ENCODE results near the gene CPED1. TPM values are rescaled to one million over a fixed set of nuclear protein-coding genes. Genes with fewer than 3 reads are reported as not detected.

Gene CPED1
- total and polyA plus RNA-seq, 7 experiments from 2014 or later, result 0.10 to 4.5 (median 0.40) TPM; not detected in 2

GRCh38 chr7:121080913-121081326 is 92.4 kb downstream of the CPED1 start:
- H3K27ac Mint-ChIP-seq, result no peak overlapping the region
- H3K4me3 ChIP-seq (ENCODE audit: low read length), result no peak overlapping the region
- H3K4me3 Mint-ChIP-seq, result no peak overlapping the region
- no peaks in the 10 kb centered on the region for H3K4me1 ChIP-seq (ENCODE audit: control insufficient read depth in 2 of 2, insufficient read depth in 2 of 2, low read length in 2 of 2)
- no peak overlapping the region for H3K27ac ChIP-seq (ENCODE audit: low read depth, low read length)
- no peaks in the 10 kb centered on the region for H3K36me3 Mint-ChIP-seq
- no peaks in the 10 kb centered on the region for H3K4me1 Mint-ChIP-seq
- DNase-seq (no peak), ATAC-seq (no peak)
- ChIA-PET POLR2A (interaction anchor here (0.5 kb wide), 1 partner anchor 131 kb away, joined by 3 read pairs; the partner anchor contains the start of gene ING3), CTCF (interaction anchor here (0.8 to 5.5 kb wide), 7 partner anchors 80 to 274 kb away, joined by 3 to 69 read pairs (median 5); partner anchors contain the start of gene CPED1)
- peaks cover 5 to 28% (median 12%) of the 10 kb centered on the region in 5 donors for H3K27me3 Mint-ChIP-seq
- H3K36me3 ChIP-seq (ENCODE audit: control insufficient read depth in 2 of 3, insufficient read depth in 3 of 3, low read length in 3 of 3), result no peaks in the 10 kb centered on the region
- H3K27me3 ChIP-seq (ENCODE audit: control insufficient read depth in 2 of 2, insufficient read depth in 2 of 2, low read length in 2 of 2), result no peaks in the 10 kb centered on the region
- intact Hi-C loops (cut with micrococcal nuclease), result loop anchor here (1.0 kb wide), 5 partner anchors 27 to 289 kb away; partner anchors contain the start of gene ING3 (in 1 of the 2)
- no peaks in the 10 kb centered on the region for H3K9me3 Mint-ChIP-seq
- no peaks in the 10 kb centered on the region for H3K9me3 ChIP-seq (ENCODE audit: control insufficient read depth in 2 of 3, low read length in 3 of 3)

- no peaks in the 10 kb centered on the region for H3K27me3 ChIP-seq (ENCODE audit: control insufficient read depth in 2 of 2, insufficient read depth in 2 of 2, low read length in 2 of 2)
- intact Hi-C loops (cut with micrococcal nuclease), result loop anchor here (1.0 kb wide), 5 partner anchors 27 to 289 kb away; partner anchors contain the start of gene ING3 (in 1 of the 2)
- Mint-ChIP-seq H3K4me1 (no peaks in the 10 kb centered on the region), H3K36me3 (no peaks in the 10 kb centered on the region), H3K4me3 (no peak overlapping the region), H3K9me3 (no peaks in the 10 kb centered on the region), H3K27ac (no peak overlapping the region), H3K27me3 (peaks cover 5 to 26% (median 12%) of the 10 kb centered on the region in 5 donors)
- no peaks in the 10 kb centered on the region for H3K4me1 ChIP-seq (ENCODE audit: control insufficient read depth in 2 of 2, insufficient read depth in 2 of 2, low read length in 2 of 2)
- CTCF ChIA-PET, result interaction anchor here (0.7 to 5.5 kb wide), 8 partner anchors 80 to 274 kb away, joined by 3 to 69 read pairs (median 4); partner anchors contain the start of gene CPED1
- DNase-seq, result peak in 7 of 9 donors; percentile 19 to 63 (median 47)
- H3K27ac ChIP-seq (ENCODE audit: low read depth, low read length), result no peak overlapping the region
- H3K36me3 ChIP-seq (ENCODE audit: control insufficient read depth in 2 of 3, insufficient read depth in 3 of 3, low read length in 3 of 3), result no peaks in the 10 kb centered on the region
- H3K4me3 ChIP-seq (ENCODE audit: low read length), result no peak overlapping the region
- POLR2A ChIA-PET, result interaction anchor here (0.5 kb wide), 1 partner anchor 131 kb away, joined by 3 read pairs; the partner anchor contains the start of gene ING3
- ATAC-seq, result peak; percentile 88
- H3K9me3 ChIP-seq (ENCODE audit: control insufficient read depth in 2 of 3, low read length in 3 of 3), result no peaks in the 10 kb centered on the region
These were observed 92.9 kb downstream of the CPED1 start for GRCh38 chr7:121081327-121081936.

GRCh38 chr7:121082400-121083101 is 94.0 kb downstream of the CPED1 start:
- Mint-ChIP-seq H3K36me3 (no peaks in the 10 kb centered on the region), H3K27ac (no peak overlapping the region), H3K4me3 (no peak overlapping the region), H3K4me1 (no peaks in the 10 kb centered on the region), H3K9me3 (peaks cover 0 to 1% (median 0%) of the 10 kb centered on the region in 11 donors), H3K27me3 (peaks cover 0 to 22% (median 11%) of the 10 kb centered on the region in 5 donors)
- intact Hi-C loops (cut with micrococcal nuclease), result no loop called here
- DNase-seq, result no peak
- H3K27me3 ChIP-seq (ENCODE audit: control insufficient read depth in 2 of 2, insufficient read depth in 2 of 2, low read length in 2 of 2), result no peaks in the 10 kb centered on the region
- no peaks in the 10 kb centered on the region for H3K9me3 ChIP-seq (ENCODE audit: control insufficient read depth in 2 of 3, low read length in 3 of 3)
- H3K27ac ChIP-seq (ENCODE audit: low read depth, low read length), result no peak overlapping the region
- no peaks in the 10 kb centered on the region for H3K4me1 ChIP-seq (ENCODE audit: control insufficient read depth in 2 of 2, insufficient read depth in 2 of 2, low read length in 2 of 2)
- ChIA-PET POLR2A (no interaction called here), CTCF (interaction anchor here (1.5 to 5.5 kb wide), 4 partner anchors 86 to 276 kb away, joined by 3 to 69 read pairs (median 14); partner anchors contain the start of gene CPED1)
- no peak overlapping the region for H3K4me3 ChIP-seq (ENCODE audit: low read length)
- ATAC-seq, result no peak
- H3K36me3 ChIP-seq (ENCODE audit: control insufficient read depth in 2 of 3, insufficient read depth in 3 of 3, low read length in 3 of 3), result no peaks in the 10 kb centered on the region

- DNase-seq, result no peak
- CTCF ChIA-PET, result interaction anchor here (1.5 to 5.5 kb wide), 4 partner anchors 87 to 276 kb away, joined by 3 to 69 read pairs (median 14); partner anchors contain the start of gene CPED1
- Histone ChIP-seq H3K27ac (ENCODE audit: low read depth, low read length) (no peak overlapping the region), H3K4me1 (ENCODE audit: control insufficient read depth in 2 of 2, insufficient read depth in 2 of 2, low read length in 2 of 2) (no peaks in the 10 kb centered on the region), H3K9me3 (ENCODE audit: control insufficient read depth in 2 of 3, low read length in 3 of 3) (no peaks in the 10 kb centered on the region), H3K4me3 (ENCODE audit: low read length) (no peak overlapping the region), H3K27me3 (ENCODE audit: control insufficient read depth in 2 of 2, insufficient read depth in 2 of 2, low read length in 2 of 2) (no peaks in the 10 kb centered on the region), H3K36me3 (ENCODE audit: control insufficient read depth in 2 of 3, insufficient read depth in 3 of 3, low read length in 3 of 3) (no peaks in the 10 kb centered on the region)
- Mint-ChIP-seq H3K4me1 (no peaks in the 10 kb centered on the region), H3K27me3 (peaks cover 0 to 22% (median 11%) of the 10 kb centered on the region in 5 donors), H3K4me3 (no peak overlapping the region), H3K9me3 (peaks cover 0 to 1% (median 0%) of the 10 kb centered on the region in 11 donors), H3K36me3 (no peaks in the 10 kb centered on the region), H3K27ac (no peak overlapping the region)
- POLR2A ChIA-PET, result no interaction called here
- intact Hi-C loops (cut with micrococcal nuclease), result no loop called here
- no peak for ATAC-seq
These were observed 94.8 kb downstream of the CPED1 start for GRCh38 chr7:121083138-121083789.

- no peaks in the 10 kb centered on the region for H3K36me3 ChIP-seq (ENCODE audit: control insufficient read depth in 2 of 3, insufficient read depth in 3 of 3, low read length in 3 of 3)
- Mint-ChIP-seq H3K36me3 (no peaks in the 10 kb centered on the region), H3K4me1 (no peaks in the 10 kb centered on the region), H3K4me3 (no peak overlapping the region), H3K27ac (no peak overlapping the region), H3K9me3 (peaks cover 0 to 1% (median 0%) of the 10 kb centered on the region in 11 donors), H3K27me3 (peaks cover 0 to 22% (median 11%) of the 10 kb centered on the region in 5 donors)
- ChIA-PET CTCF (interaction anchor here (1.5 to 5.5 kb wide), 3 partner anchors 96 to 277 kb away, joined by 3 to 69 read pairs (median 15); partner anchors contain the start of gene CPED1), POLR2A (no interaction called here)
- intact Hi-C loops (cut with micrococcal nuclease), result no loop called here
- no peaks in the 10 kb centered on the region for H3K27me3 ChIP-seq (ENCODE audit: control insufficient read depth in 2 of 2, insufficient read depth in 2 of 2, low read length in 2 of 2)
- DNase-seq (no peak), ATAC-seq (no peak)
- H3K4me3 ChIP-seq (ENCODE audit: low read length), result no peak overlapping the region
- no peak overlapping the region for H3K27ac ChIP-seq (ENCODE audit: low read depth, low read length)
- no peaks in the 10 kb centered on the region for H3K4me1 ChIP-seq (ENCODE audit: control insufficient read depth in 2 of 2, insufficient read depth in 2 of 2, low read length in 2 of 2)
- H3K9me3 ChIP-seq (ENCODE audit: control insufficient read depth in 2 of 3, low read length in 3 of 3), result no peaks in the 10 kb centered on the region
These were observed 95.3 kb downstream of the CPED1 start for GRCh38 chr7:121083790-121084251.

GRCh38 chr7:121084256-121084655 is 95.7 kb downstream of the CPED1 start:
- CTCF ChIA-PET, result interaction anchor here (1.5 to 5.5 kb wide), 3 partner anchors 96 to 277 kb away, joined by 3 to 69 read pairs (median 15); partner anchors contain the start of gene CPED1
- H3K4me3 ChIP-seq (ENCODE audit: low read length), result no peak overlapping the region
- H3K9me3 Mint-ChIP-seq, result peaks cover 0 to 1% (median 0%) of the 10 kb centered on the region in 11 donors
- H3K9me3 ChIP-seq (ENCODE audit: control insufficient read depth in 2 of 3, low read length in 3 of 3), result no peaks in the 10 kb centered on the region
- H3K36me3 Mint-ChIP-seq, result no peaks in the 10 kb centered on the region
- intact Hi-C loops (cut with micrococcal nuclease), result no loop called here
- no peak overlapping the region for H3K27ac ChIP-seq (ENCODE audit: low read depth, low read length)
- H3K4me3 Mint-ChIP-seq, result no peak overlapping the region
- H3K4me1 ChIP-seq (ENCODE audit: control insufficient read depth in 2 of 2, insufficient read depth in 2 of 2, low read length in 2 of 2), result no peaks in the 10 kb centered on the region
- peaks cover 0 to 19% (median 11%) of the 10 kb centered on the region in 5 donors for H3K27me3 Mint-ChIP-seq
- no peak for DNase-seq
- ATAC-seq, result no peak
- POLR2A ChIA-PET, result no interaction called here
- H3K4me1 Mint-ChIP-seq, result no peaks in the 10 kb centered on the region
- H3K27ac Mint-ChIP-seq, result no peak overlapping the region
- H3K36me3 ChIP-seq (ENCODE audit: control insufficient read depth in 2 of 3, insufficient read depth in 3 of 3, low read length in 3 of 3), result no peaks in the 10 kb centered on the region
- H3K27me3 ChIP-seq (ENCODE audit: control insufficient read depth in 2 of 2, insufficient read depth in 2 of 2, low read length in 2 of 2), result no peaks in the 10 kb centered on the region
